Measurements from ENCODE around the gene ZC3H11A.

DNA sequence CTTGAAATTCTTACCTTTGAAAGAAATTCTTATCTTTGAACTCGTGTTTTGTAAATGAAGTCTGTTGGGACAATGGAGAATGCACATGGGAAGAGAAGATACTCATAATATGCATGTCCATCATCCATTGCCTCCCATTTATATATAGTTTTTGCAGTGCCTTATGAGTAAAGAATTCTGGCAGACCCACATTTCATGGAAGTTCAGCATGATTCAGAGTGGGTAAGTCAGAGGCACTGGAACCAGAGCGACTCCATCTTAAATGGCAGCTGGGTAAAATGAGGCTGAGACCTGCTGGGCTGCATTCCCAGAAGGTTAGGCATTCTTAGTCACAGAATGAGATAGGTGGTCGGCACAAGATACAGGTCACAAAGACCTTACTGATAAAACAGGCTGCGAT is 16.6 kb upstream of the ZC3H11A start:
- TF ChIP-seq CTCF (IDR thresholded peaks at IDR 0.05; ENCODE audit: insufficient read depth, low read length) = no peak
- TF ChIP-seq POLR2AphosphoS5 (IDR thresholded peaks at IDR 0.05; ENCODE audit: low read depth) = no peak
- TF ChIP-seq REST (IDR thresholded peaks at IDR 0.05; ENCODE audit: insufficient replicate concordance, low read depth) = no peak
- no peak for TF ChIP-seq GABPA (IDR thresholded peaks at IDR 0.05; ENCODE audit: low read depth)

Data from HL-60 (cell line).